HepG2 (cell line): ENCODE data around the gene GJC2. TPM values are rescaled to one million over a fixed set of nuclear protein-coding genes. Genes with fewer than 3 reads are reported as not detected.

ENCODE experiments used
- ATAC-seq: fragments of 200-7000 bp; cut with Tn5 transposase; 3 replicates; pipeline ENCODE4 v1.9.1; 2020; ENCODE audit warnings: mild to moderate bottlenecking, moderate library complexity
- BruUV-seq: library from RNA; stranded (reverse); fragments of 400-500 nt; replicated peaks from 2 replicates; lab custom pipeline; 2021; lab: Mats Ljungman, UMichigan
- CTCF ChIA-PET: fragments of 300-600 bp; formaldehyde crosslinking; extraction: SDS; loops from one replicate; lab custom pipeline; 2021; ENCODE audit warnings: low total read pairs, inconsistent platforms, low intra/inter-chr PET ratio; lab: Yijun Ruan, JAX
- POLR2A ChIA-PET: fragments of 350-600 bp; sonication (Branson Sonifier 250); formaldehyde crosslinking; loops from one replicate; lab custom pipeline; 2020; ENCODE audit warnings: antibody characterized with exemption, inconsistent platforms; lab: Yijun Ruan, JAX
- DNase-seq: peaks from one replicate; pipeline ENCODE4 v3.0.0-alpha.2; 2015; ENCODE audit warnings: low spot score
- FAIRE-seq: peaks from 3 replicates; lab custom pipeline; 2011; peaks lifted over from hg19 to GRCh38; lab: Jason Lieb, UNC
- H2AFZ ChIP-seq: one replicate; pipeline ENCODE4 v1.6.1; 2011; ENCODE audit warnings: low read length, inconsistent platforms
- H3K27ac ChIP-seq: fragments of 300-600 bp; 3 replicates; pipeline ENCODE4 v1.8.0; 2011; ENCODE audit warnings: mixed run types, mild to moderate bottlenecking, mixed read lengths, low read length, inconsistent platforms; ENCODE audit not compliant: insufficient read depth; ENCODE audit errors: extremely low read length
- H3K27me3 ChIP-seq, 2 experiments: fragments of 200-600 bp in 1 of 2; 2 replicates in 1 of 2; 3 replicates in 1 of 2; pipeline versions ENCODE4 v1.6.0 to v1.8.0; 2011; ENCODE audit warnings: low read length in 2 of 2, mild to moderate bottlenecking in 2 of 2, moderate library complexity in 2 of 2, inconsistent platforms in 1 of 2; ENCODE audit not compliant: insufficient read depth in 2 of 2, control insufficient read depth in 1 of 2
- H3K36me3 ChIP-seq, 2 experiments: fragments of 200-600 bp in 1 of 2; replicated peaks in 1 of 2; 2 replicates in 1 of 2; 3 replicates in 1 of 2; pipeline versions ENCODE4 v1.5.1 to v1.8.0; 2011; ENCODE audit warnings: low read length in 2 of 2, inconsistent platforms in 1 of 2; ENCODE audit not compliant: insufficient read depth in 2 of 2, control insufficient read depth in 1 of 2
- H3K4me1 ChIP-seq: 2 replicates; pipeline ENCODE4 v1.5.1; 2012; ENCODE audit warnings: low read length, inconsistent platforms; ENCODE audit not compliant: insufficient read depth
- H3K4me2 ChIP-seq: 2 replicates; pipeline ENCODE4 v1.6.0; 2011; ENCODE audit warnings: low read depth, low read length, inconsistent platforms
- H3K4me3 ChIP-seq, 3 experiments: fragments of 200-600 bp in 1 of 3; sonication (generic), shearing (Covaris generic) in 1 of 3; replicated peaks in 1 of 3; 2 replicates each; pipeline ENCODE4 v1.5.1; 2011 to 2016; ENCODE audit warnings: low read length in 3 of 3, inconsistent platforms in 2 of 3, low read depth in 2 of 3, mild to moderate bottlenecking in 2 of 3, control low read depth in 1 of 3, mixed read lengths in 1 of 3; ENCODE audit not compliant: insufficient read depth in 1 of 3
- H3K79me2 ChIP-seq: one replicate; pipeline ENCODE4 v1.6.1; 2011; ENCODE audit warnings: low read length, inconsistent platforms; ENCODE audit not compliant: insufficient read depth
- H3K9ac ChIP-seq: 2 replicates; pipeline ENCODE4 v1.6.0; 2011; ENCODE audit warnings: mild to moderate bottlenecking, low read depth, low read length, inconsistent platforms; ENCODE audit not compliant: insufficient read depth
- H3K9me3 ChIP-seq: 2 replicates; pipeline ENCODE4 v1.5.1; 2012; ENCODE audit warnings: mild to moderate bottlenecking, low read length
- H4K20me1 ChIP-seq: 2 replicates; pipeline ENCODE4 v1.6.0; 2011; ENCODE audit warnings: inconsistent platforms, mild to moderate bottlenecking, low read length, moderate library complexity; ENCODE audit not compliant: insufficient read depth
- ARHGAP35 ChIP-seq: sonication (generic); formaldehyde crosslinking; IDR thresholded peaks from 2 replicates; pipeline ENCODE4 v1.9.0; 2022; ENCODE audit warnings: mild to moderate bottlenecking, inconsistent platforms, moderate library complexity, missing genetic modification reagents, borderline replicate concordance
- CERS6 ChIP-seq: sonication (generic); formaldehyde crosslinking; IDR thresholded peaks from 2 replicates; pipeline ENCODE4 v1.5.0; 2020; ENCODE audit warnings: missing genetic modification reagents
- DMTF1 ChIP-seq: sonication (generic); formaldehyde crosslinking; IDR thresholded peaks from 2 replicates; pipeline ENCODE4 v1.4.0; 2020; ENCODE audit warnings: mild to moderate bottlenecking, missing genetic modification reagents
- ESRRA ChIP-seq: sonication (generic); formaldehyde crosslinking; IDR thresholded peaks from 2 replicates; pipeline ENCODE4 v1.5.1; 2020; ENCODE audit warnings: mild to moderate bottlenecking, low read depth, missing genetic modification reagents
- KLF13 ChIP-seq: sonication (generic); formaldehyde crosslinking; IDR thresholded peaks from 2 replicates; pipeline ENCODE4 v1.4.0; 2020; ENCODE audit warnings: mild to moderate bottlenecking, missing genetic modification reagents
- MXD4 ChIP-seq: IDR thresholded peaks from 2 replicates; pipeline ENCODE4 v1.6.1; 2016; ENCODE audit warnings: mild to moderate bottlenecking, missing biosample characterization, missing genetic modification reagents
- RBM22 ChIP-seq: fragments of 200-400 bp; formaldehyde crosslinking; optimal IDR thresholded peaks from 2 replicates; pipeline ENCODE3; 2017; ENCODE audit warnings: mild to moderate bottlenecking, low read length, moderate library complexity
- USF2 ChIP-seq, 2 experiments: sonication (generic) in 1 of 2; formaldehyde crosslinking in 1 of 2; IDR thresholded peaks; 2 replicates each; pipeline versions ENCODE4 v1.5.1 to v1.6.1; 2011 to 2020; ENCODE audit warnings: borderline replicate concordance in 1 of 2, low read depth in 1 of 2, low read length in 1 of 2, mild to moderate bottlenecking in 1 of 2, missing genetic modification reagents in 1 of 2, moderate library complexity in 1 of 2
- ZBTB33 ChIP-seq: sonication (generic); formaldehyde crosslinking; IDR thresholded peaks from 2 replicates; pipeline ENCODE4 v1.4.0; 2020; ENCODE audit warnings: missing genetic modification reagents
- WGBS: methylation state at CpG from one replicate; pipeline ENCODE4 v1.1.6; 2017; ENCODE audit warnings: low lambda C conversion rate; 5-methylcytosine and 5-hydroxymethylcytosine counted together
- in situ Hi-C: cut with HindIII; loops from 2 replicates; pipeline ENCODE4 v1.10.0; 2017; ENCODE audit warnings: low pct_unique_long_range_greater_than_20kb; ENCODE audit not compliant: extremely low pct_ligation_motif_present
- intact Hi-C: fragments of 100-400 bp; cut with micrococcal nuclease; formaldehyde crosslinking; loops from one replicate; pipeline ENCODE4 v1.10.0; 2022; ENCODE audit not compliant: unreplicated experiment
- polyA plus RNA-seq, 8 experiments: library from polyadenylated mRNA; depleted of rRNA in 3 of 8; stranded (reverse) in 7 of 8; unstranded in 1 of 8; fragments of >200 nt; fragmentation: Illumina TruSeq in 4 of 8; extraction: Trizol in 4 of 8; gene quantifications; 2 replicates each; pipeline versions ENCODE4 v1.2.1 to v1.2.3, GENCODE V29; 2011 to 2016; ENCODE audit warnings: low read depth in 4 of 8, missing spikeins in 1 of 8, mixed read lengths in 1 of 8; ENCODE audit not compliant: insufficient read depth in 1 of 8
- total RNA-seq, 5 experiments: library from RNA; depleted of rRNA; stranded (reverse); fragments of >200 nt; fragmentation: Illumina TruSeq; extraction: Trizol; gene quantifications; 2 replicates each; pipeline ENCODE4 v1.2.3, GENCODE V29; 2016; ENCODE audit warnings: low read depth in 1 of 5

Gene GJC2
- total and polyA plus RNA-seq, 2 of the 13 experiments (the other 11 are each of a cell fraction or from before 2014, with no cell fraction given) = 1.6 to 3.8 TPM

GRCh38 chr1:228177721-228178710 is 28.3 kb downstream of the GJC2 start (continued):
- no peak for TF ChIP-seq MXD4 (CRISPR knock-in tag)
- TF ChIP-seq, all 625 proteins: peak for 0

DNA sequence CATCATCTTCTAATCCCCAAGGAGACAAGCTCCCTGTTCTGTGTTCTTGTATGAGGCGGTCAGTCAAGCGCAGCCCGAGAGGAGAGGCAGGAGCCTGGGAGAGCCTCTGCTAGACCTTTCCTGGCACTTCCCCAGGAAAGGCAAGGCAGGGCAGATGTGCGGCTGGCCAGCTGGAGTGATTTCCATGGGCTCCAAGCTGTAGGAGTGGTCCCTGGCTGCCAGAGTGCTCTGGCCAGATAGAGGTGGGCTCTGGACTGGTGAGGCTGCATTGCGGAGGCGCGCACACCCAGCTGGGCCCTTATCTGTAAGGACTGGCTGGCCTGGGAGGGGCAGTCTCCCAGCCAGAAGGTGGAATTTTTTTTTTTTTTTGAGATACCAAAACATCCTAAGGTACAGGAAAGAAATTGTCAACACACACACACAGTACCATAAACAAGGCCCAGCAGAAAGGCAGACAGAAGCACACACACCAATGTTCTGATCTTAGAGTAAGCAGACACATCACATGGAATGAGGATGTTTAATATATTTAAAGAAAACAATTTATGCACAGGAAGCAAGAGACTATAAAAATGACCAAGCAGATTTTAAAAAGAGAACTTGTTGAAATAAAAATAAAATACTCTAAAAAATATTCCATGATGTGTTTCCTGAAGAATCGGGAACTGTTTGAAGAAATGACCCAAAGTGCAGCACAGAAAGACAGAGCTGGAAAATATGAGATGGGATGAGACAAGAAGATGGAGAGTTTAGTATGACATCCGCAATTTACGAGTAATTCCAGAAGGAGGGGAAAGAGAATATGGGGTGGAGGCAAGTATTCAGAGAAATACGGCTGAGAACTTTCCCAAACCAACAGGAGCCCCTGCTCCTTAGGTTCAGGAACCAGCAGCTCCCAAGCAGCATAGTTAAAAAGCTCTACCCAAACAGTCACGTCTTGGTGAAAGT is 29.3 kb downstream of the GJC2 start:
- ATAC-seq = no peak
- H3K4me2 ChIP-seq = no peak overlapping the region
- FAIRE-seq = no peak
- CTCF ChIA-PET = no interaction called here
- H3K79me2 ChIP-seq = no peaks in the 10 kb centered on the region
- H4K20me1 ChIP-seq = no peaks in the 10 kb centered on the region
- in situ Hi-C loops (loop anchor here (5.0 kb wide), 1 partner anchor 42 kb away; no protein-coding TSS in a partner anchor), intact Hi-C loops (no loop called here)
- no peak overlapping the region for H3K9ac ChIP-seq
- whole genome bisulfite sequencing = 91% methylated on average over 12 of the region's 12 CpGs
- TSS peak; percentile 32 for BruUV-seq
- H3K9me3 ChIP-seq = no peaks in the 10 kb centered on the region
- H3K36me3 ChIP-seq = no peaks in the 10 kb centered on the region; a peak in 1 of 5 replicates
- POLR2A ChIA-PET = no interaction called here
- DNase-seq = no peak
- H3K27me3 ChIP-seq = no peaks in the 10 kb centered on the region; a peak in 1 of 5 replicates
- peaks cover 7% of the 10 kb centered on the region for H3K4me1 ChIP-seq
- H3K4me3 ChIP-seq = no peak overlapping the region
- H2AFZ ChIP-seq = no peak overlapping the region
- H3K27ac ChIP-seq = no peak overlapping the region
- TF ChIP-seq CERS6 (CRISPR knock-in tag) (no peak), DMTF1 (CRISPR knock-in tag) (no peak), ARHGAP35 (CRISPR knock-in tag) (no peak), ESRRA (CRISPR knock-in tag) (no peak), RBM22 (no peak), USF2 (IDR thresholded peaks at IDR 0.05; ENCODE audit: low read depth, low read length) (no peak), USF2 (CRISPR knock-in tag; IDR thresholded peaks at IDR 0.05; ENCODE audit: borderline replicate concordance) (no peak), KLF13 (CRISPR knock-in tag) (no peak), ZBTB33 (CRISPR knock-in tag) (no peak)
